Fibroblast of gingiva (primary cell): ENCODE data around the gene SMIM36.
A peak's percentile ranks its signal among the peaks of the same experiment; 100 is the strongest.
"Not testable (repeated sequence)": the region's sequence is repeated elsewhere in the genome, so short reads cannot be mapped to it uniquely, and the experiment has no call there.

Experiments
- DNase-seq: peaks from one replicate; pipeline ENCODE4 v3.0.0-alpha.2; 2011; ENCODE audit warnings: low read depth

Gene SMIM36

GRCh38 chr17:55501626-55502025 lies 9.6 kb downstream of the SMIM36 start:
- not testable (repeated sequence) for DNase-seq

GRCh38 chr17:55500103-55500502 lies 11.1 kb downstream of the SMIM36 start:
- no peak for DNase-seq

GRCh38 chr17:55496094-55496881 lies 15.0 kb downstream of the SMIM36 start:
- DNase-seq = peak; percentile 44

DNA sequence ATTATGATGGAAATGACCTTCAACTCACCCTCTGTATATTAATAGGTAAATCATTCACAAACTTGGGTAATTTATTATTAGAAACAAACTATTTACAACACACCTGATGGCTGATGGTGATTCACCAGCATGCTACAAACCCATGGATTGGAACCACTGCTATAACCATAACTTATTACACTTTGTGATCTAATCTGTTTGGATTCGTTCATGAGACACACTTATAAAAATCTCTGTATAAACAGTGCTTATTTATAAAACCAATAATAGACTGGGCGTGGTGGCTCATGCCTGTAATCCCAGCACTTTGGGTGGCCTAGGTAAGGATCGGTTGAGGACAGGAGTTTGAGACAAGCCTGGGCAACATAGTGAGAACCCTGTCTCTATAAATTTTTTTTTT lies 16.0 kb downstream of the SMIM36 start:
- no peak for DNase-seq

DNA sequence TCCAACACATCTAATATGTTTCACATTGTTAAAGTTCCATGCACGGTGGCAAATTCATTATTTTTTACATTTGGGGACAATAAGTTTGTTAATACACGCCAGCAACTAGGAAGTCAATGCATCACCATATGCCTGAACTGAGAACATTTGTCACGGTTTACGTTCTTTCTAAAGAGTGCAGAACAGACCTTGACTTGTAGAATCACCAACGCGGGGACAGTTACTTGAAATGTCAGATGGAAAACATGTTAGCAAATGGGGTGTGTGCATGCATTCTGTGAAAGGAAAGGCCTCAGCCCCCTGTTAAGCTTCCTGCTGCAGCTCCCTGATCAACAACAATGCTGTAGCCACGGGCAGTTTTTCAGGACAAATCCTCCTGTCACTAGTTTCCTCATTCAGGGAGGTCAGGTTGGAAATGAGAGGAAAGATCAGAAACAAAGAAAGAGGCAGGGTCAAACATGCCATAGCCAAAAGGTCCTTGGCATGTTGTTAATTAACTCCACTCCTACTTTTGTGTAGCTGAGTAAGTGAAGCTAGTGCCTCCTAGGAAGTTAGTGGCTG lies 18.4 kb downstream of the SMIM36 start:
- DNase-seq = no peak

DNA sequence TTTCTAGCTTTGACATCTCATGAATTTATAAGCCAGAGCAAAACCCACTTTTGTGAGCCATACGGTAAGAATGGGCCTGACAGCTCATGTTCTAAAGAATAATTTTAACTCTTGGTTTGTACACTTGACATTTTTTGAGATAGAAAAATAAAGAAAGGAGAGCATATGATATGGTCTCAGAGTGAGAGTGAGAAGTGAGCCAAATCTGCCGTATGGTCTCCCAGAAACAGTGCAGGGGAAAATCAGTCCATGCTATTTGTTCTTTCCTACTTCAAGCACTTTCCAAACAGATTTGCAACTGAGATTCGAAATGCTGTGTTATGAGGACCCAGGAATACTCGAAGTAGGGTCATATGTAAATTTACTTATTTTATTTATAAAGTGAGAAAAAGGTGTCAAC lies 20.9 kb downstream of the SMIM36 start:
- no peak for DNase-seq

DNA sequence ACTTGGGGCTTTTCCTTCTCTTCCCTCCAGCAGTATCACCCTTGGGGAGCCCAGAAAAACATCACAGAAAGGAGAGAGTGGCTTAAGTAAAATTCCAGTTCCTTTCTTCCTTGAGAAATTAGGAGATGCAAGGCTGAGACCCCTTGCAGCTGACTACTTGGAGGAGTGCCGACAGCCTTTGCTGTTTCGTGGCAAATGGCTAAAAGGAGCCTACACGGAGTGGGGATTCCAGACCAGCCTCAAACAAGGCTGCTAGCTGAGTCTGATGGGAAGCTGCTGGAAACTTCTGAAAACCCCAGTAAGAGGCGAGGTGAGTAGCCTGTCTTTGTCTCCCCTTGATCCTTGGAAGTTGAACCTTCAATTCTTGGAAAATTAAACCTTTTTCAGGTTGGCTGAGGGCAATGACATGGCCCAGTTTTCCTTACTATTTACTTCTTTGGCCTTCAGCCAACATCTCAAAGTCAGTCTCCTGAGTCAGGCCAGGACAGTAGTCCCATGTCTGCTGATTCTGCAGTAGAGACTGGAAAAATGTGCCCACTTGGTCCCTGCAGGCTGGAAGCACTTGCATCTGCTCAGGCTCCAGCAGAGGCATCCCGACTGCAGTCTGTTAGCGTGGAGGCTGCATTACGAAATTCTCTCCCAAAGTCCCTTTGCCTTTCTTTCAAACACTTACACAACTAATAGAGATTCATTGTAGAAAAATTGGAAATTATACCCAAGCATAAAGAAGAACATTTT lies 23.4 kb downstream of the SMIM36 start:
- peak; percentile 62 for DNase-seq

DNA sequence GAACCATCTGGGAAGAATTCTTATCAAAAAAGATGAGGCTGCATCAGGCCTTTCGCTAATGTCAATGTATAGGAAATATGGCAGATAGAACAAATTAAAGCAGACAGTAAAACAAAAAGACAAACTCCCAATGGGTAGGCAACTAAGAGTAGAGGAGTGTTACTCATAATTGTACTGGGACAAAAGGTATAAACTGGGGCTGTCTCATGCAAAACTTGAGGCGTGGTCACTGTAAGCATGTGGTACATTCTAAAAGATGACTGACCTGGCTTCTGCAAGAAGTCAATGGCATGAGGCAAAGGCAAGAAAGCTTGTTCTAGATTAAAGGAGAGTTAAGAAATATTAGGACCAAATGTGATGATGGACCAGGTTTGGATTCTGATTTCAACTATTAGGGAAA lies 26.7 kb downstream of the SMIM36 start:
- DNase-seq = no peak

DNA sequence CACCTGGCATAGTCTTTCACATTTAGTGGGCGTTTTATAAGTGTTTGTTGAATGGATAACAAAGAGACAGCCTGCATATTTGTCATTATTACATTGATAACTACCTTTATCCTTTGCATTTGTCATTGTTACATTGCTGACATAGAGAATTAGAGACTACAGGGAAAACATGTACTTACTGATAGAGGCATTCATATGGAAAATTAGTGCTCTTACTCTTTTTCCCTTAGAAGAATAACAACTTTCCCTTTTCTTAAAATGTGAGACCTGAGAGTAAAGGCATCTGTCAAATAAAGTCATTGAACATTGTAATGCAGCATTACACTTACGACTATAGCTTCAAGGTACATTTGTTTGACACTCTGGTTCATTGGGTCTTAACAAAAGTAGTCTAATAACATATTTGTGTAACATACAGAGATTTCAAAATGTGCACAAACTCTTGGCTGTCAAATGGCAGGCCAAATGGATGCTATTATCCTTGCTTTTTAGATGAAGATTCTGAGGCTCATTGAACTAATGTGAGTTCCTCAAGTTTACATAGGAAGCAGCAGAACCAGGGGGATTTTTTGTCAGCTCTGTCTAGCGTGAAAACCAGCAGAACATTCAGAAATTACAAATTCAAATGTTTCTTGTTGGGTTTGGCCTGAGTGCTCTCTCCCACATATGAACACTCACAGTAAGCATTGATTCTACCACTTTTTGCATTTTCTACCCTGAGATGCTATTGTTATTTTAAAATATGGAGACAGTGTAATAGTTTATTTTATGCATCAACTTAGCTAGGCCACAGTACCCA lies 28.5 kb downstream of the SMIM36 start:
- no peak for DNase-seq

GRCh38 chr17:55480631-55481315 lies 30.5 kb downstream of the SMIM36 start:
- no peak for DNase-seq

DNA sequence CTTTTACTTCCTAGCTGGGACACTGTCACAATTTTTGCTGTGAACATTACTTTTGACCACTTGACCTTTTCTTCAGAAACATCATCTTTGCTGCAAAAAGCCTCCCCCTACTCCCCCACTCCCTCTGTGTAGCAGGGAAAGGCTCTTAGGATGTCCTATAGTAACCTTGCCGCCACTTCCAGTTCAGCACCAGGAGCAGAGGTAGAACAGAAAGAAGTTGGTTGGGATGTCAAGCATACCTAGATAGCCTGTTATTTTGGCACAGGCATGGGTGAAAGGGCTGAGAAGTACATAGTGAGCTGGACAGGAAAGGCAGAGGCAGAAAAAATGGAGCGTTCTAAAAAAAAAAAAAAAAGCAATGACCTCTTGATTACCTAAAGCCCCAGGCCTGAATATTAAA lies 31.3 kb downstream of the SMIM36 start:
- DNase-seq = no peak

DNA sequence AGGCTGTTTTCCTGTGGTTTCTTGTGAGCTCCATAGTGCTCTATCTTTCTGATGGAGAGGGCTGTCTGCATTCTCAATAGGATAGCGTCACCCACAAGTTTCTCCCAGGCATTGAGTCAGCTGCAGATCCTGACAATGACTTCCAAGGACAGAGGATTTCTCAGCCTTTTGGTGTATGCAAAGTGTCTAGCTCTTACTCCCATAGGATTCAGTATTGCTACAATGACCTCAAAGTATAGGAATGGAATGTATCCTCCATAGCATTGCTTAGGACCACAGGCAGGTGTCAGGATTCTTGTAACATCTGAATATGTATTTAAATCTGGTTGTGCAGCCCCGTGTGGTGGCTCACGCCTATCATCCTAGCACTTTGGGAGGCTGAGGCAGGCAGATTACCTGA lies 32.3 kb downstream of the SMIM36 start:
- no peak for DNase-seq

DNA sequence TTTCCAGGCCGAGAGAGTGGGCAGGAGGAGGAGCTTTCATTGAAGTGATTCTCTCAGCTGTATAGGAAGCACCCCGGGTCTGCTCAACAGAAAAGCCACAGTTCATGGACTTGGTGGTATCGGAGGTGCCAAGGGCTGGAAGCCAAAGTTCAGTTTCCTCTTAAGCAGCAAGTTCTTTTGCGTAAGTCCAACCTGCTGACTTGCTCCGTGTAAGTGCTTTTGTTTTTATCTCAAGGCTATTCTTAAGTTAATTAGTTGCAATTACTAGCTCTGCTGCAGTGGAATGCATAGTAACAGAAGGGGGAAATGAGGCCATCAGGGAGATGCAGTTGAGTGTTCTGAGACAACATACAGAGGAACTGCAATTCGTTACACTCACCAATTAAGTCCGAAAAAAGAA lies 44.6 kb downstream of the SMIM36 start:
- no peak for DNase-seq

DNA sequence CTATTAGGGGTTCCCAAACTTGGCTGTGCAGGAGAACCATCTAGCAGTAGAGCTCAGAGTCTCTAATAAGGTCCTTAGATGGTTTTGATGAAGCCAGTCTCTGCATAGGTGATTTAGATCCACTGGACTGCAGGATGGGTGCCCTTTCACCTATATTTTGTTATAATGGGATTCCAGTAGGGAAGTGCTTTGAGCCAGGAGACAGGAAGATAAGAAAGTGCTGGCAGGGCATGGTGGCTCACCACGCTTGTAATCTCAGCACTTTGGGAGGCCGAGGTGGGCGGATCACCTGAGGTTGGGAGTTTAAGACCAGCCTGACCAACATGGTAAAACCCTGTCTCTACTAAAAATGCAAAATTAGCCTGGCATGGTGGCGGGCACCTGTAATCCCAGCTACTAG lies 45.5 kb downstream of the SMIM36 start:
- not testable (repeated sequence) for DNase-seq

DNA sequence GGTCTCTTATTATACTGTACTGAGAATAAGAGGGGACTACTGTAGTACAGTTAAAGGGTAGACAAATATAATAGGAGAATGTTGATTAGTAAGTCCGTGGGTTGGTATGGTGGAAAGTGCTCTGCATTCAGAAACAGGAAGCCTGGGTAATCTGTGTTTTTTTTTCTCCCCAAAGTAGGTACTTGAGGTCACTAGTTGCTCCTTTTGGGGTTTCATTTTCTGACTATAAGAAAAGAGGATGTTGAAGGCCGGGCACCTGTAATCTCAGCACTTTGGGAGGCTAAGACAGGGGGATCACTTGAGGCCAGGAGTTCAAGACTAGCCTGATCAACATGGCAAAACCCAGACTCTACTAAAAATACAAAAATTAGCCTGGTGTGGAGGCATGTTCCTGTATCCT lies 47.7 kb downstream of the SMIM36 start:
- DNase-seq = no peak

GRCh38 chr17:55462711-55463110 lies 48.5 kb downstream of the SMIM36 start:
- no peak for DNase-seq

- no peak for DNase-seq
Observed at GRCh38 chr17:55462234-55462633, 49.0 kb downstream of the SMIM36 start.

GRCh38 chr17:55458978-55459377 lies 52.3 kb downstream of the SMIM36 start:
- DNase-seq = peak; percentile 70

DNA sequence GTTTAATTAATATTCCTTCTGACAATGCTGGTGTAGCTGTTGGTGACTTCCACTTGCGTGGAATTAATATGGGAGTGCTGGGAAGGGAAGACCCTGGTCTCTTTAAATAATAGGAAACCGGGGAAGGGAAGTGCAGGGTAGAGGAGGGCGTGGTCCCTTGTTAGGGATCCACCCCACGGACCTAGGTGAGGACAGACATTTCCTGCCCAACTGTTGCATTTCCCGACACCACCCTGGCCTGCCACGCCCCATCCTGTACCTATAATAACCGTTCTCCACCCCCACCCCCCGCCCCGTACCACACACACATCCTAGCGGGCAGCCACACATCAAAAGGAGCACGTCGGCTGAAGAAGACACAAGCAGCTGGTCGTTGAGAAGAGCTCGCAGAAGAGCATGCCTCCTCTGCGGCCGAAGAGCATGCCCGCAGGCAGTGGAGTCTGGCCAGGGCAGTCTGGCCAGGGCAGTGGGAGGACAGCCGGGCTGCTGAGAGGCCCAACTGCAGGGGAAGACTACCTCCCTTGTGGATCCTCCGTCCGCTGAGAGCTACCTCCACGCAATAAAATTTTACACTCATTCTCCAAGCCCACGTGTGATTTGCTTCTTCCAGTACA lies 52.9 kb downstream of the SMIM36 start:
- no peak for DNase-seq

- DNase-seq = peak; percentile 64
Observed at GRCh38 chr17:55456307-55457240, 54.7 kb downstream of the SMIM36 start.
